ENCODE results near the gene TMEM259.

The TMEM259 gene

GRCh38 chr19:993831-994393 lies 27.0 kb downstream of the TMEM259 start:
- H3K4me3 ChIP-seq (ENCODE audit: low read length): no peak overlapping the region
- DNase-seq (ENCODE audit: low read depth): no peak
- TF ChIP-seq CTCF (IDR thresholded peaks at IDR 0.05; ENCODE audit: insufficient read depth, low read depth, low read length, missing control alignments): no peak

- TF ChIP-seq CTCF (IDR thresholded peaks at IDR 0.05; ENCODE audit: insufficient read depth, low read depth, low read length, missing control alignments): no peak
- no peak overlapping the region for H3K4me3 ChIP-seq (ENCODE audit: low read length)
- DNase-seq (ENCODE audit: low read depth): no peak
These were observed 27.5 kb downstream of the TMEM259 start for GRCh38 chr19:993361-993830.

- TF ChIP-seq CTCF (IDR thresholded peaks at IDR 0.05; ENCODE audit: insufficient read depth, low read depth, low read length, missing control alignments): no peak
- no peak for DNase-seq (ENCODE audit: low read depth)
- no peak overlapping the region for H3K4me3 ChIP-seq (ENCODE audit: low read length)
These were observed 28.3 kb downstream of the TMEM259 start for GRCh38 chr19:992670-993055.

GRCh38 chr19:991932-992669 lies 28.8 kb downstream of the TMEM259 start:
- TF ChIP-seq CTCF (IDR thresholded peaks at IDR 0.05; ENCODE audit: insufficient read depth, low read depth, low read length, missing control alignments): no peak
- no peak for DNase-seq (ENCODE audit: low read depth)
- H3K4me3 ChIP-seq (ENCODE audit: low read length): no peak overlapping the region

GRCh38 chr19:991174-991931 lies 29.6 kb downstream of the TMEM259 start:
- peak; percentile 74 for DNase-seq (ENCODE audit: low read depth)
- no peak for TF ChIP-seq CTCF (IDR thresholded peaks at IDR 0.05; ENCODE audit: insufficient read depth, low read depth, low read length, missing control alignments)
- H3K4me3 ChIP-seq (ENCODE audit: low read length): no peak overlapping the region

- H3K4me3 ChIP-seq (ENCODE audit: low read length): no peak overlapping the region
These were observed 30.2 kb downstream of the TMEM259 start for GRCh38 chr19:990746-991145.

More at GRCh38 chr19:990746-991145, 30.2 kb downstream of the TMEM259 start:
- no peak for DNase-seq (ENCODE audit: low read depth)
- TF ChIP-seq CTCF (IDR thresholded peaks at IDR 0.05; ENCODE audit: insufficient read depth, low read depth, low read length, missing control alignments): no peak
